ENCODE results near the gene LAMB1.

LAMB1 gene

DNA sequence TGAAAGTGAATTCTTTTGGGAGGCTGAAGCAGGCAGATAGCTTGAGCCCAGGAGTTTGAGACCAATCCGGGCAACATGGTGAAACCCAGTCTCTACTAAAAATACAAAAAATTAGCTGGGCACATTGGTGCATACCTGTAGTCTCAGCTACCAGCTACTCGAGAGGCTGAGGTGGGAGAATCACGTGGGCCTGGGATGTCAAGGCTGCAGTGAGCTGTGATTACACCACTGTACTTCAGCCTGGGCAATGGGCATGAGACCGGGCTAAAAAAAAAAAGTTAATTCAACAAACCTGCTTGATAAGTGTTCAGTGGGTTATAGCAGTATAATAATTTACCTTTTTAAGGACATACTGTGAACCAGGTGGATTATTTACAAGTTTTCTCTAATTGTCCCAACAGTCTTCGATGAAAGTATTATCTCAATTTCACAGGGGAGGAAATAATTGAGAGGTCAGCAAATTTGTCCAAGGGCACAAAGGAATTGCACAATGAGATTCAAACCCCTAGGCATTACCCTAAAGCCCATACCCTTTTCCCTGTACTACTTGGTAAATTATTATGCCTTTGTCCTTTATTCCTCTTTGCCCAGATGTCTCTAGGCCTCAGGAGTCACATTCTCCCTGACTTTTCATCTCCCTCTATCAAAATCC is 125.1 kb downstream of the LAMB1 start:
- DNase-seq (ENCODE audit: low spot score) = no peak

GRCh38 chr7:107876916-107877315 is 126.0 kb downstream of the LAMB1 start:
- no peak for DNase-seq (ENCODE audit: low spot score)

- peak; percentile 60 for DNase-seq (ENCODE audit: low spot score)
Measured at GRCh38 chr7:107874605-107875446, 128.1 kb downstream of the LAMB1 start.

DNA sequence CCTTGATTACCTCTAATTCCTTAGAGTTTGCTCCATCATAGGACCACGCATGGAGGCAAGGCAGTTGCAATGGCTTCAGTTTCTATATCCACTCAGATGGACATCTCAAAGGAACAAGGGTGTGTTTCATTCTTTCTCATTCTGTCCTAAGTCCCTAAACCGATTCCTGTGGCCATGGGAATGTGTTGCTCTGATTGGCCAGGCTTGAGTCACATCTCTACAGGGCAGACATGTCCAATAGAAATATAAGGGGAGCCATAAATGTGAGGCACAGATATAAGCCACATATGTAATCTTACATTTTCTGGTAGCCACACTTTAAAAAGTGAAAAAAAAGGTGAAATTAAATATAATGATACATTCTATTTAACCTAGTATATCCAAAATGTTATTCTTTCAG is 128.8 kb downstream of the LAMB1 start:
- DNase-seq (ENCODE audit: low spot score) = no peak

All from CD4-positive, alpha-beta T cell treated with Interleukin-15 for 4 hours (primary cell).